Progenitor cell of endocrine pancreas (in vitro differentiated cells): ENCODE data around the gene ORM2. TPM values are rescaled to one million over a fixed set of nuclear protein-coding genes. Genes with fewer than 3 reads are reported as not detected.
A peak's percentile ranks its signal among the peaks of the same experiment; 100 is the strongest.

Experiments used
- DNase-seq: peaks from one replicate; pipeline ENCODE4 v3.0.0; 2021; ENCODE audit warnings: low spot score; ENCODE audit not compliant: unreplicated experiment
- H3K27ac Mint-ChIP-seq: 2 replicates; pipeline ENCODE4 v1.8.0; 2021; ENCODE audit warnings: mild to moderate bottlenecking, moderate library complexity, mixed read lengths
- H3K27me3 Mint-ChIP-seq: 2 replicates; pipeline ENCODE4 v1.8.0; 2021; ENCODE audit warnings: mixed read lengths
- H3K36me3 Mint-ChIP-seq: 2 replicates; pipeline ENCODE4 v1.8.0; 2022; ENCODE audit warnings: mixed read lengths; ENCODE audit not compliant: insufficient read depth
- H3K4me1 Mint-ChIP-seq: 2 replicates; pipeline ENCODE4 v1.8.0; 2021; ENCODE audit warnings: low read depth, mixed read lengths
- H3K4me3 Mint-ChIP-seq: 2 replicates; pipeline ENCODE4 v1.8.0; 2021; ENCODE audit warnings: low read depth, mild to moderate bottlenecking, moderate library complexity, mixed read lengths
- H3K9me3 Mint-ChIP-seq: 2 replicates; pipeline ENCODE4 v1.8.0; 2021; ENCODE audit warnings: low read depth, mixed read lengths
- CTCF ChIP-seq: fragments of 200-600 bp; sonication (generic); IDR thresholded peaks from one replicate; pipeline ENCODE4 v1.5.0; 2021; ENCODE audit warnings: antibody characterized with exemption, mild to moderate bottlenecking; ENCODE audit not compliant: unreplicated experiment
- total RNA-seq: library from RNA; stranded (reverse); gene quantifications from 2 replicates; pipeline ENCODE4 v1.2.1, GENCODE V29; 2021

The ORM2 gene
- total RNA-seq, 1 donor from 2014 or later = 5.4 TPM

DNA sequence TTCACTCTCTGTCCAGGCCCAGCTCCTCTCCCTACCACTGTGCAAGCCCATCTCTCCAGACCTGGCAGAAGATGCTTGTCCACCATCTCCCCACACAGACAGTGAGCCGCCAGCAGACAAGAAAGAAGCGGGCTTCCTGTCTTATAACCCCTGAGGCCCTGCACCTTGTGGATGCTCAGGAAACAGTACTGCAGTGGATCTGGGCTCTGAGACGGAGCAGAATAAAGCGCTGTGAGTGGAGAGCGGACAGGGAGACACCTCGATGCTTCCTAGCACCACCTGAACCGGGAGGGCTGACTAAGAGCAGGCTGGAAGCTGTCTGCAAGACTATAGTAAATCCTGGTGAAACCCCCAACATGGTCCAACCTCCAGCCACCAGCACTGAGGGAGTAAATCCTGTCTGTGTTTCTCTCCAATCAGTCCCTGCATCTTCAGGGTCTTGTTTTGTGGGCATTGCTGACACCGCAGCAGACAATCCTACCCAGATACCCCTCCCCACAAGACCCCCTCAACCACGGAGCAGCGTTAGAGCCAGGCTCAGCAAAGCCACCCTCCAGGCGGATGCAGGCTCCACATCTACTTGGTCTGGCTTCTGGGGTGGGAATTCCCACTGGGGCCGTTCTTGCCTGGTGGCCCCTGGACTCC lies 18.7 kb downstream of the ORM2 start:
- no peak for DNase-seq
- H3K4me3 Mint-ChIP-seq = no peak overlapping the region
- no peaks in the 10 kb centered on the region for H3K27me3 Mint-ChIP-seq
- H3K9me3 Mint-ChIP-seq = no peaks in the 10 kb centered on the region
- TF ChIP-seq CTCF = no peak
- H3K4me1 Mint-ChIP-seq = peaks cover 6% of the 10 kb centered on the region
- H3K36me3 Mint-ChIP-seq = peaks cover 28% of the 10 kb centered on the region
- no peak overlapping the region for H3K27ac Mint-ChIP-seq

GRCh38 chr9:114348906-114349482 lies 19.3 kb downstream of the ORM2 start:
- H3K4me3 Mint-ChIP-seq = no peak overlapping the region
- no peaks in the 10 kb centered on the region for H3K27me3 Mint-ChIP-seq
- peaks cover 6% of the 10 kb centered on the region for H3K4me1 Mint-ChIP-seq
- H3K36me3 Mint-ChIP-seq = peaks cover 25% of the 10 kb centered on the region
- H3K9me3 Mint-ChIP-seq = no peaks in the 10 kb centered on the region
- no peak for DNase-seq
- no peak for TF ChIP-seq CTCF
- H3K27ac Mint-ChIP-seq = peak overlapping the region; percentile 15

DNA sequence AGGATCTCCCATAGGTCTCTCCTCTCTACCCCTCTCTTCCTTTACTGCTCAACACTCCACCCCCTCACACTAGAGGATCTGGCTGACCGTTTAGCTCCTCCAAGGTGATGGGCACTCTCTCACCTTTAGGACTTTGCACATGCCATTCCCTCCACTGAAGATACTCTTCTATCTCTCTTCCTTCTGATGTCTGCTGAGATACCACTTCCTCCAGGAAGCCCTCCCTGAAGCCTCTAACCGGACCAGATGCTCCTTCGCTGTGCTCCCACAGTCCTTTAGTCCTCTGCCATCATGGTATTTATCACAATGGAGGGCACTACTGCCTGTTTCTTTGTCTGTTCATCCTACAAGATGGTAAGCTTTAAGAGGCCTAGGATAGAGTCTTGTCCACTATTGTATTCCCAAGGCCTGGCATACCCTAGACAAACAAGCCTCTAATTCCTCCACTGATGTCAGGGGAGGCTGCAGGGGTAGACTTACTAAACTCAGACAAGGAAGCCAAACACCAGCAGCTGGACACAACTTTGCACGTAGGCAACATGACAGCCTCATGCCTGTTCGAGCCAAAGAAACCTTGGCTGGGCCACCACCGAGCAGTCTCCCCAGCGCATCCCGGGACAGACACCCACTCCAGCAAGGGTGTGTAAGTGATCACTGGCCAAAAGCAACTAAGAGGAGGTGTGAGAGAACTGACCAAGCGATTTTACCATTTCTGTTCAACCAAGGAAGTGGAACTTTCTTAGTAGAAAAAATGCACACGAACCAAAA lies 20.2 kb downstream of the ORM2 start:
- Mint-ChIP-seq H3K36me3 (peaks cover 23% of the 10 kb centered on the region), H3K27ac (peak overlapping the region; percentile 38), H3K9me3 (no peaks in the 10 kb centered on the region), H3K4me3 (no peak overlapping the region), H3K4me1 (peaks cover 6% of the 10 kb centered on the region), H3K27me3 (no peaks in the 10 kb centered on the region)
- no peak for TF ChIP-seq CTCF
- DNase-seq = no peak

GRCh38 chr9:114350636-114351401 lies 21.1 kb downstream of the ORM2 start:
- Mint-ChIP-seq H3K27ac (no peak overlapping the region), H3K4me3 (no peak overlapping the region)

More at GRCh38 chr9:114350636-114351401, 21.1 kb downstream of the ORM2 start:
- no peak for TF ChIP-seq CTCF
- H3K27me3 Mint-ChIP-seq = no peaks in the 10 kb centered on the region
- H3K9me3 Mint-ChIP-seq = no peaks in the 10 kb centered on the region
- peaks cover 23% of the 10 kb centered on the region for H3K36me3 Mint-ChIP-seq
- peaks cover 6% of the 10 kb centered on the region for H3K4me1 Mint-ChIP-seq
- DNase-seq = no peak
